ENCODE measurements around the gene ZNF213. TPM values are rescaled to one million over a fixed set of nuclear protein-coding genes. Genes with fewer than 3 reads are reported as not detected.

The ZNF213 gene
- total and polyA plus RNA-seq, 2 experiments from 2014 or later = 7.5 to 10.1 TPM

GRCh38 chr16:3118204-3118790, 16.5 kb upstream of the ZNF213 start:
- Histone ChIP-seq H3K4me1 (ENCODE audit: low read depth) (peaks cover 4% of the 10 kb centered on the region), H3K36me3 (peaks cover 7% of the 10 kb centered on the region)
- DNase-seq (ENCODE audit: low read depth in 1 of 2, low spot score in 1 of 2) = no peak

GRCh38 chr16:3118846-3119245, 16.0 kb upstream of the ZNF213 start:
- Histone ChIP-seq H3K27me3 (no peaks in the 10 kb centered on the region), H3K9me3 (ENCODE audit: low read depth) (no peaks in the 10 kb centered on the region), H3K4me1 (ENCODE audit: low read depth) (peaks cover 4% of the 10 kb centered on the region), H3K27ac (no peak overlapping the region), H3K36me3 (peaks cover 7% of the 10 kb centered on the region), H3K4me3 (no peak overlapping the region)
- no peak for TF ChIP-seq CTCF (IDR thresholded peaks at IDR 0.05; ENCODE audit: low read depth, low read length)
- no peak for DNase-seq (ENCODE audit: low read depth in 1 of 2, low spot score in 1 of 2)

More at GRCh38 chr16:3118204-3118790, 16.5 kb upstream of the ZNF213 start:
- no peak for TF ChIP-seq CTCF (IDR thresholded peaks at IDR 0.05; ENCODE audit: low read depth, low read length)
- no peak overlapping the region for H3K4me3 ChIP-seq
- H3K9me3 ChIP-seq (ENCODE audit: low read depth) = no peaks in the 10 kb centered on the region
- no peaks in the 10 kb centered on the region for H3K27me3 ChIP-seq
- H3K27ac ChIP-seq = no peak overlapping the region

GRCh38 chr16:3119286-3119685, 15.5 kb upstream of the ZNF213 start:
- DNase-seq (ENCODE audit: low read depth in 1 of 2, low spot score in 1 of 2) = no peak
- Histone ChIP-seq H3K27ac (no peak overlapping the region), H3K27me3 (no peaks in the 10 kb centered on the region), H3K4me1 (ENCODE audit: low read depth) (peaks cover 4% of the 10 kb centered on the region), H3K9me3 (ENCODE audit: low read depth) (no peaks in the 10 kb centered on the region), H3K4me3 (no peak overlapping the region), H3K36me3 (peaks cover 7% of the 10 kb centered on the region)
- TF ChIP-seq CTCF (IDR thresholded peaks at IDR 0.05; ENCODE audit: low read depth, low read length) = no peak

GRCh38 chr16:3119701-3120408, 15.0 kb upstream of the ZNF213 start:
- no peak for DNase-seq (ENCODE audit: low read depth in 1 of 2, low spot score in 1 of 2)
- no peaks in the 10 kb centered on the region for H3K27me3 ChIP-seq

GRCh38 chr16:3120435-3120834, 14.4 kb upstream of the ZNF213 start:
- Histone ChIP-seq H3K36me3 (peaks cover 7% of the 10 kb centered on the region), H3K27ac (no peak overlapping the region), H3K4me1 (ENCODE audit: low read depth) (peaks cover 4% of the 10 kb centered on the region), H3K4me3 (no peak overlapping the region), H3K9me3 (ENCODE audit: low read depth) (no peaks in the 10 kb centered on the region), H3K27me3 (no peaks in the 10 kb centered on the region)
- DNase-seq (ENCODE audit: low read depth in 1 of 2, low spot score in 1 of 2) = no peak
- no peak for TF ChIP-seq CTCF (IDR thresholded peaks at IDR 0.05; ENCODE audit: low read depth, low read length)

More at GRCh38 chr16:3119701-3120408, 15.0 kb upstream of the ZNF213 start:
- H3K4me1 ChIP-seq (ENCODE audit: low read depth) = peaks cover 4% of the 10 kb centered on the region
- no peaks in the 10 kb centered on the region for H3K9me3 ChIP-seq (ENCODE audit: low read depth)
- peaks cover 7% of the 10 kb centered on the region for H3K36me3 ChIP-seq
- TF ChIP-seq CTCF (IDR thresholded peaks at IDR 0.05; ENCODE audit: low read depth, low read length) = no peak
- H3K27ac ChIP-seq = no peak overlapping the region
- no peak overlapping the region for H3K4me3 ChIP-seq
